GM12878 (cell line): ENCODE measurements around the gene LRRC73.

Experiments
- PRDM15 ChIP-seq: fragments of 450-650 bp; formaldehyde crosslinking; IDR thresholded peaks from 2 replicates; pipeline ENCODE4 v1.4.0; 2020; ENCODE audit warnings: mild to moderate bottlenecking, moderate library complexity
- RAD51 ChIP-seq: fragments of 450-650 bp; IDR thresholded peaks from 2 replicates; pipeline ENCODE4 v1.6.1; 2016; ENCODE audit warnings: moderate library complexity, mild to moderate bottlenecking, inconsistent platforms

GRCh38 chr6:43490523-43490939 lies 19.6 kb downstream of the LRRC73 start:
- TF ChIP-seq PRDM15 (CRISPR knock-in tag) (no peak), RAD51 (no peak)
